ENCODE data around the gene ZNF534. TPM values are rescaled to one million over a fixed set of nuclear protein-coding genes. Genes with fewer than 3 reads are reported as not detected.
"Not testable (repeated sequence)": the region's sequence is repeated elsewhere in the genome, so short reads cannot be mapped to it uniquely, and the experiment has no call there.

ZNF534 gene
- total RNA-seq = under 1 TPM; 0.24 to 0.31 TPM
- long read RNA-seq = 0 reads

DNA sequence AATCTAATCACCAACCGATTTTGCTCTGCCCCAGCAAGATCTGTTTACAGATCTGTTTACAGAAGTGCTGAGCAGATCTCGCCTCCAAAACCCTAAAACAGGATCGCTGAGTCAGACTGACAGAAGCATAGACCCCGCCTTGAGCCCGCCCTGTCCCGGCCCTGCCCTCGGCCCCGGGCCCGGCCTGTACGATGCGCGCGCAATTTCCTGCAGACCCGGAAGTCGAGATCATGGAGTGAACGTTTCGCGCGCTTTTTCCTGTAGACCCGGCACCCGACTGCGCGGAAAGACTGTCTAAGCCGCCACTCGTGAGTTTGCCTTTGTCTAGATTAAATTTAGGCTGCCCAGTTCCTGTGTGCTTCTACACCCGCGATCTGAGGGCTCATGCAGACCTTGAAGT, at the start of gene ZNF534:
Gene ZNF534, plus strand, starts transcription at position 212 of the 400 bp plus-strand sequence. CDS start 2,327 bp downstream, outside the sequence.
- ATAC-seq = no peak
- DNase-seq = no peak
- intact Hi-C loops (cut with DNase I) = no loop called here

DNA sequence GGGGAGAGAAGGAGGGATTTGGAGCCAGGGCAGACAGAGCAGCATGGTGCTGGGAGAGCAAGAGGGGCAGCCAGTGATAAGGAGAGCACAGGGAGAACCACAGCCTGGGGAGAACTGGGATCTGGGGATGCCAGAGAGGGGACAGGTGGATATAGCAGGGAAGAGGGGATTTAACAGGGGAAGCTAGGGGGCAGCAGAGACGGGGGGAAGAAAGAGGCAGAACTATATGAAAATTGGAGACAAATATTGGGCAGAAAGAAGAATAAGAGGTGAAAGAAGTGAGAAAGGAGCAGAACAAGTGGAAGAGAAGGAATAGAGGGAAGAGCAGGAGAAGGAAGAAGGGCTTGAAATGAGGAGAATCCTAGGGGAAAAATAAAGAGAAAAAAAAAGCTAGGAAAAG, 37.8 kb upstream of the ZNF534 start:
- ATAC-seq (no peak), DNase-seq (no peak)
- intact Hi-C loops (cut with DNase I) = no loop called here

DNA sequence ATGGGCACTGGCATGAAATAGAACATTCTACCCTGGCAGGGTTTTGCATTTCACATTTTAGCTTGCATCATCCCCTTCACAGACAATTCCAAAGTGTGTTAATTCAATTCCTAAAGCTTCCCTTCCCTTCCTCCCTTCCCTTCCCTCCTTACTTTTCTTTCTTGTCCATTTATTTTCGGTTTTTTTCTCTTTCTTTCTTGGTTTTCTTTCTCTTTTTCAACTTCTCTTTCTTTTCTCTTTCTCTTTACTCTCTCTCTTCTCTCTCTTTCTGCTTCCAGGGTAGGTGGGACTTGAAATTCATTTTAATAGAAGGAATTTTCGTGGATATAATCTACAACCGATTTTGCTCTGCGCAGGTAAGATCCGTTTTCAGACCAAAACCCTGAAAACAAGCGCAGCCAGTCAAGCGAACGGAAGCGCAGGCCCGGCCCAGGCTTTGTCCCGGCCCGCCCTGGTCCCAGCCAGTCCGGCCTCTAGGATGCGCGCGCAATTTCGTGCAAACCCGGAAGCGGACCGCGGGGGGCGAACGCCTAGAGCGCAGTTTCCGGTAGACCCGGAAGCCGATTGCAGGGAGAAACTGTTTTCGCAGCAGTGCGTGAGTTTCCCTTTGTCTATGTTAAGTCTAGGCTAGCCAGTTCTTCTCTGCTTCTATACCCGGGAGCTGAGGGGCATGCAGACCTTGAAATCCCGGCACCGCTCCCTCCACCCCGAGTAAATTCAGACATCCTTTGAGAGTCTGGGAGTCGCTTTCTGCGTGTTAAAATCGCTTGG, 31.5 kb upstream of the ZNF534 start, which contains the start of gene ZNF528:
Gene ZNF528, plus strand, starts transcription at position 540 of the 771 bp plus-strand sequence. CDS start 4,165 bp downstream, outside the sequence.
- DNase-seq (peak; percentile 98), ATAC-seq (peak; percentile 100)
- intact Hi-C loops (cut with DNase I) = loop anchor here in 1 of 2 donors (2.0 kb wide), 1 partner anchor 55 kb away; the partner anchor contains the start of gene ZNF578

DNA sequence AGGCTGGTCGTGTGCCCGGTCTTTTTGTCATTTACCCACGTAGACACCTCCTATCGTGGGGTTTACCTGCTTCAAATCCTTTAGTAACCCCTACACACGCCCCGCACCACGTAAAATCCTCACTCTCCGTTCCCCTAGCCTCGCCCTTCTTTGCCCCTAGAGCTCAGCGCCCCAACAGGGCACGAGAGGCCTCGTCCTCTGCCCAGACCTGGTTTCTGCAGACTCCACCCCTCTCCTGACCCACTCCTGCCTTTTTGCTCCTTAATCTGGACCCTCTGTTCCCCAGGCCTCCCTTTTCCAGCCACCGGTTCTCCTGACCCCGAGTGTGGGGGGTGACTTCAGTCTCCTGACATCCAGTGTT, 30.9 kb upstream of the ZNF534 start:
- DNase-seq = no peak
- intact Hi-C loops (cut with DNase I) = loop anchor here in 1 of 2 donors (2.0 kb wide), 1 partner anchor 55 kb away; the partner anchor contains the start of gene ZNF578
- ATAC-seq = peak; percentile 27 to 49

DNA sequence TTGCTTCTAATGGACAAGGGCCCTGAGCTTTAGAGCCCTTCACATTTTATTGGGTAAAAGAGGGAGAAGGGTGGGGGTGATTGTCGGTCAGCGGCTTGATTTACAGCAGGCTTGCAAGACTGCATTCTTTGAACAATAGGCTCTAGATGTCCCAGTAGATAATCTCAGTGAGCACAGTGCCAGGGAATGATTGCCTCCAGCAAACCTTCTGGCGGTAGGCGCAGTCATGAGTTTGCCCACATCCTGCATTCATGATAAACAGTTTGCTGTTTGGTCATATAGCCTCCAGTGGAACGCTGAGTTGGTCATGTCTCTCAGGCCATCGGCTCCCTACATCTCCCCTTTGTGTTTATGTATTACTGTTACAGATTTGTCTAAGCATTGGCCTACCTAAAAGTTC, 18.7 kb upstream of the ZNF534 start:
- intact Hi-C loops (cut with DNase I) = no loop called here
- DNase-seq (no peak), ATAC-seq (no peak)

DNA sequence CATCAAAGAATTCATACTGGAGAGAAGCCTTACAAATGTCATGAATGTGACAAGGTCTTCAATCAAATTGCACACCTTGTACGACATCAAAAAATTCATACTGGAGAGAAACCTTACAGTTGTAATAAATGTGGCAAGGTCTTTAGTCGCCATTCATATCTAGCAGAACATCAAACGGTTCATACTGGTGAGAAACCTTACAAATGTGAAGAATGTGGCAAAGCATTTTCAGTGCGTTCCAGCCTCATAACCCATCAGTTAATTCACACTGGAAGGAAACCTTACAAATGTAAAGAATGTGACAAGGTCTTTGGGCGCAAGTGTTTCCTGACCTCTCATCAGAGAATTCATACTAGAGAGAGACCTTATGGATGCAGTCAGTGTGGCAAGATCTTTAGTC, 13.2 kb upstream of the ZNF534 start:
- intact Hi-C loops (cut with DNase I) = no loop called here
- no peak for ATAC-seq
- DNase-seq = no peak

DNA sequence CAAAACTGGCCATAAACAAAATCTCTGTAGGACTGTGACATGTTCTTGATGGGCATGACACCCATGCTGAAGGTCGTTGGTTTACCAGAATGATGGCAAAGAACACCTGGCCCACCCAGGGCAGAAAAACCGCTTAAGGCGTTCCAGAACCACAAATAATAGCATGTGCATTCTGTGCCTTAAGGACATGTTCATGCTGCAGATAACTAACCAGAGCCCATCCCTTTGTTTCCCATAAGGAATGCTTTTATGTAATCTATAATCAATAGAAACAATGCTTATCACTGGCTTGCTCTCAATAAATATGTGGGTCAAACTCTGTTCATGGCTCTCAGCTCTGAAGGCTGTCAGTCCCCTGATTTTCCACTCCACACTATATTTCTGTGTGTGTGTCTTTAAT, 13.2 kb downstream of the ZNF534 start:
- DNase-seq (no peak), ATAC-seq (no peak)
- intact Hi-C loops (cut with DNase I) = no loop called here

DNA sequence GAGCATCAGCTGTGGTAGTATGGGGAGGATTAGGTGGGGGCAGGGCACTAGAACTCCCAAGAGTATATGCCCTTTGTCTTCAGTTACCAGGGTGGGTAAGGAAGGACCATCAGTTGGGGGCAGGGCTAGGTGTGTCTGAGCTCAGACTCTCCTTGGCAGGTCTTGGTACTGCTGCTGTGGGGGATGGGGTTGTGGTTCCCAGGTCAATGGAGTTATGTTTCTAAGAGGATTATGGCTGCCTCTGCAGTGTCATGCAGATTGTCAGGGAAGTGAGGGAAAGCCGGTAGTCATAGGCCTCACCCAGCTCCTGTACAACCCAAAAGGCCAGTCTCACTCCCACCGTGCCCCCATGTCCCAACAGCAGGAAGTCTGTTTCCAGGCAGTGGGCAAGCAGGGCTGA, 15.6 kb downstream of the ZNF534 start:
- no peak for DNase-seq
- intact Hi-C loops (cut with DNase I) = no loop called here

DNA sequence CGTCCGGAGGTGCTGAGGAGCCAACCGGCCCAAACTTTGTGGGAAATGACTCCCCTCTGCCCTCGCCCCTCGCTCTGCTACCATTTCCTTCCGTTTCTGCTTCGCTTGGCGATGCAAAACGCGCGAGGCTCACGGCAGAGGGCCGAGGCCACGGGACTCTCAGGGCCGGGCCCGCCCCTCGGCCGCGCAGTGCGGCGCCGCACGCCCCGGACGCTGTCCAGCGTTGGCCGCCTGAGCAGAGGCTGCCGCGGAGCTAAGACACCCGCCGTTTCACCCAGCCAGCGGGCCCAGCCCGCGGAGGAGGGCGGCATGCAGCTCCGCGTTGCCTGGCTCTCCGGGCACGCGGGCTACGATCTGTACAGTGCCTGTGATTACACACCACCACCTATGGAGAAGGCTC, 22.3 kb downstream of the ZNF534 start:
- DNase-seq = no peak
- intact Hi-C loops (cut with DNase I) = no loop called here
- ATAC-seq = no peak

More for the DNA sequence above, 15.6 kb downstream of the ZNF534 start:
- ATAC-seq = no peak

DNA sequence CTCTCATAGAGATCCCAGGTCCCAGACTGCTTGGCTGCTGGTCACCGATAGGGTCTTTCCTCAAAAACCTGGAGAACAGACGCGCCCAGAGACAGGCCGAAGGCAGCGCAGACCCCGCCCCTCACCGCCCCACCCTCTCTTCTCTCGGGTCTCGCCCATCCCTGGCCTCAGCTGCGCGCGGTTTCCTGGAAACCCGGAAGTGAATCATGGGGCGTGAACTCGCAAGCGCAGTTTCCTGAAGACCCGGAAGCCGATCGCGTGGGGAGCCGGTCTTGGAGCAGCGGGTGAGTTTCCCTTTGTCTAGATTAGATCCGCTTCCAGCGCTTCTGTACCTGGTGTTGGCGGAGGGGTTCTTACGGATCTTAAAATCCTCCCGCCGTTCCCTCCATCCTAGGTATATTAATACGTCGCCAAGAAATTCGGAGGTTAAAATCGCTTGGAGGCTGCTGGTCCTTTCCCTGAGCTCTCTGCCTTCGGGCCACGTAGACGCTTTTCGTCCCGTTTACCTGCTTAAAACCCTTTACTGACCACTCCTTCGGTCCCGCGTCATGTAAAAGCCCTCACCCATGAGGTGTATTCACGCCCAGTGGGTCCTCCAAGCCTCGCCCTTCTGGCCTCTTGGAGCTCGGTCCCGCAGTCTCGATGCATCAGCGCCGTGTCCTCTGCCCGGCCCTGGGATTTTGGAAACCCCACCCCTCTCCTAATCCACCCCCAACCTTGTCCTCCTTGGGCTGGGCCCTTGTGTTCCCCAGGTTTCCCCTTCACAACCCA, 24.6 kb downstream of the ZNF534 start, which contains the start of gene ZNF578:
Gene ZNF578, plus strand, starts transcription at position 230 of the 771 bp plus-strand sequence. CDS start 48,293 bp downstream, outside the sequence.
- DNase-seq = peak; percentile 90
- ATAC-seq = peak; percentile 99
- intact Hi-C loops (cut with DNase I) = loop anchor here in 1 of 2 donors (2.0 kb wide), 1 partner anchor 55 kb away; no protein-coding TSS in a partner anchor

DNA sequence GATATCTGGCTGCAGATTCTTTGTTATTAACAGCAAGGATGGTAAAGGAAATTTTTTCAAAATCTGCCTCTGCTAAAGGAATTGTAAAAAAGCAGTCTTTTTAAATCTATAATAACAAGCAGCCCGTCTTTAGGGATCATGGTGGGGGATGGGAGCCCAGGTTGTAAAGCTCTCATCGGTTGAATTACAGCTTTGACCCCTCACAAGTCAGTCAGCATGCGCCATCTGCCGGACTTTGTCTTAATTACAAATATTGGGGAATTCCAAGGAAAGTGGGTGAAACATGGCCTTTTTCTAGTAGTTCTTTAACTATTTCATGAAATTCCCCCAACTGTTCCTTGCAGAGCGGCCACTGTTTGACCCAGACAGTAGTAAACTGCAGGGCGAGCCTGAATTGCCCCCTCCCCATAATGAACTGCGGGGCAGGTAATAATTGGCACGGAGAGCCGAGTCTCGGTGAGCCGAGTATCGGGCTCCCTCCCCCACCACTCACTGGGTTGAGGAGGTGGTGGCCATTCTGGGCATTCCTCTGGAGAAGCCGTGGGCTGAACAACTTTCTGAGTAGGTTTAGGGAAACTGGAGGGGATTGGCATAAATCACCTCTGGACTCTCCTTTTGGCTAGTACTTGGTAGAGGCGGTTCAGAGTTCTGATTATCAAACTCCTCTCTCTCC, 36.0 kb downstream of the ZNF534 start:
- intact Hi-C loops (cut with DNase I) = no loop called here
- DNase-seq (no peak), ATAC-seq (no peak)

DNA sequence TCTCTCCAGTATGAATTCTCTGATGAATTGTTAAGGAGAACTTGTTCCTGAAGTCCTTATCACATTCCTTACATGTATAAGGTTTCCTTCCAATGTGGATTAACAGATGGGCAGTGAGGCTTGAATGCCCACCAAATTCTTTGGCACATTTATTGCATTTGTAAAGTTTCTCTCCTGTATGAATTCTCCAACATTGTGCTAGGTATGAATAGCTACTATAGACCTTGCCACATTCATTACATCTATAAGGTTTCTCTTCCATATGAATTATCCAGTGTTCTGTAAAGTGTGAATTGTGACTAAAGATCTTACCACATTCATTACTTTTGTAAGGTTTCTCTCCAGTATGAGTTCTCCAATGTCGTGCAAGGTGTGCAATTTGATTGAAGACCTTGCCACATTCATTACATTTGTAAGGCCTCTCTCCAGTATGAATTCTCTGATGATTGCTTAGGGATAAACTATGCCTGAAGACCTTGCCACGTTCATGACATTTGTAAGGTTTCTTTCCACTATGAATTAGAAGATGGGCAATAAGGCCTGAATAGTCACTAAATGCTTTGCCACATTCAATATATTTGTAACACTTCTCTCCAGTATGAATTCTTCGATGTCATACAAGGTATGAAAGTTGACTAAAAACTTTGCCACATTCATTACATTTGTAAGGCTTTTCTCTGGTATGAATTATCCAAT, 44.9 kb downstream of the ZNF534 start:
- DNase-seq = no peak
- no peak for ATAC-seq
- intact Hi-C loops (cut with DNase I) = no loop called here

DNA sequence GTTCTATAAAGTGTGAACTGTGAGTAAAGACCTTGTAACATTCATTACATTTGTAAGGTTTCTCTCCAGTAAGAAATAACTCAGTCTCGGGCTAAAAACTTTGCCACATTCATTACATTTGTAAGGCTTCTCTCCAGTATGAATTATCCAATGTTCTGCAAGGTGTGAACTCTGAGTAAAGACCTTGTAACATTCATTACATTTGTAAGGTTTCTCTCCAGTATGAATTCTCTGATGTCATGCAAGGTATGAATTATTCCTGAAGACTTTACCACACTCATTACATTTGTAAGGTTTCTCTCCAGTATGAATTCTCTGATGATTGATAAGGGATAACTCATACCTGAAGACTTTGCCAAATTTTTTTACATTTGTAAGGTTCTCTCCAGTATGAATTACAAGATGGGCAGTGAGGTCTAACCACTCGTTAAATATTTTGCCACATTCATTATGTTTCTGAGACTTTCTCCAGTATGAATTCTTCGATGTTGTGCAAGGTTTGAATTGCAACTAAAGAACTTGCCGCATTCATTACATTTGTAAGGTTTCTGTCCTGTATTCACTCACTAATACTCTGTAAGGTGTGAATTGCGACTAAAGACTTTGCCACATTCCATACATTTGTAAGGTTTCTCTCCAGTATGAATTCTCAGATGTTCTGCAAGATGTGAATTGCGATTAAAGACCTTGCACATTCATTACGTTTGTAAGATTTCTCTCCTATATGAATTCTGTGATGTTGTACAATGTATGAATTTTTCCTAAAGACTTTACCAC, 45.6 kb downstream of the ZNF534 start:
- DNase-seq (no peak), ATAC-seq (no peak)
- intact Hi-C loops (cut with DNase I) = no loop called here

DNA sequence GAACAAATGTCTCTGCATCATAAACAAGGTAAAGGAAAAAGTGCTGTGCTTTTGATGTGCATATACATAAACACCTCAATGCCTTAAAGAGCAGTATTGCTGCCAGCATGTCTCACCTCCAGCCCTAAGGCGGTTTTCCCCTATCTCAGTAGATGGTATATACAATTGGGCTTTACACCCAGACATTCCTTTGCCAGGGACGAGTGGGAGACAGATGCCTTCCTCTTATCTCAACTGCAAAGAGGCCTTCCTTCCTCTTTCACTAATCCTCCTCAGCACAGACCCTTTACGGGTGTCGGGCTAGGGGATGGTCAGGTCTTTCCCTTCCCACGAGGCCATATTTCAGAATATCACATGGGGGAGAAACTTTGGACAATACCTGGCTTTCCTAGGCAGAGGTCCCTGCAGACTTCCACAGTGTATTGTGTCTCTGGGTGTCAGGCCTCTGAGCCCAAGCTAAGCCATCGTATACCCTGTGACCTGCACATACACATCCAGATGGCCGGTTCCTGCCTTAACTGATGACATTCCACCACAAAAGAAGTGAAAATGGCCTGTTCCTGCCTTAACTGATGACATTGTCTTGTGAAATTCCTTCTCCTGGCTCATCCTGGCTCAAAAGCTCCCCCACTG, 55.3 kb downstream of the ZNF534 start:
- DNase-seq; intact Hi-C loops (cut with DNase I); ATAC-seq: not testable (repeated sequence)

DNA sequence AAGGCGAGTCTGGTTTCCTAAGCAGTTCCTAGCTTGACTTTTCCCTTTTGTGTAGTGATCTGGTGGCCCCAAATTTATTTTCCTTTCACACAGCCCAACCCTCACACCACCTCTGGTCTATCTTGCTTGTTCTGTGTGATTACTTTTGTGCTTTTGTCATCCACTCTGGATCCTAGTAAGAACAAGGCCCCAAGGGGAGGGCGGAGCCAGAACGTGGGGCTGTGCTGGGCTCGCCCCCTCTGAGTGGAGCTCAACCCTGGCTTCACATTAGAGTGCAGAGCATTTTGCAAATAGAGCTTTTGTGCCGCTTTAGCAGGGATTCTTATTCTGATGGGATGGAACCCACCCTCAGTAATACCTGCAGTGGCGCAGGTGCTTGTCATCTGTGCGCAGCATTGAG, 56.1 kb downstream of the ZNF534 start:
- DNase-seq; intact Hi-C loops (cut with DNase I); ATAC-seq: not testable (repeated sequence)

DNA sequence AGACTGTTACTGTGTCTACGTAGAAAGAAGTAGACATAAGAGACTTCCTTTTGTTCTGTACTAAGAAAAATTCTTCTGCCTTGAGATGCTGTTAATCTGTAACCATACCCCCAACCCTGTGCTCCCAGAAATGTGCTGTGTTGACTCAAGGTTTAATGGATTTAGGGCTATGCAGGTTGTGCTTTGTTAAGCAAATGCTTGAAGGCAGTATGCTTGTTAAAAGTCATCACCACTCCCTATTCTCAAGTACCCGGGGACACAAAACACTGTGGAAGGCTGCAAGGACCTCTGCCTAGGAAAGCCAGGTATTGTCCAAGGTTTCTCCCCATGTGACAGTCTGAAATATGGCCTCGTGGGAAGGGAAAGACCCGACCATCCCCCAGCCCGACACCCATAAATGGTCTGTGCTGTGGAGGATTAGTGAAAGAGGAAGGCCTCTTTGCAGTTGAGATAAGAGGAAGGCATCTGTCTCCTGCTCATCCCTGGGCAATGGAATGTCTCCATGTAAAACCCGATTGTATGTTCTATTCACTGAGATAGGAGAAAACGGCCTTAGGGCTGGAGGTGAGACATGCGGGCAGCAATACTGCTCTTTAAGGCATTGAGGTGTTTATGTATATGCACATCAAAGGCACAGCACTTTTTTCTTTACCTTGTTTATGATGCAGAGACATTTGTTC, 56.8 kb downstream of the ZNF534 start:
- DNase-seq; intact Hi-C loops (cut with DNase I): not testable (repeated sequence)

More for the DNA sequence above, 56.8 kb downstream of the ZNF534 start:
- not testable (repeated sequence) for ATAC-seq
